Adrenal gland (tissue), 5 donors: ENCODE results near the gene GPR35.
"Not testable (repeated sequence)": the region's sequence is repeated elsewhere in the genome, so short reads cannot be mapped to it uniquely, and the experiment has no call there.

Experiments used
- POLR2A ChIP-seq, 2 donors: fragments of 450-650 bp; IDR thresholded peaks; one replicate each; pipeline ENCODE4 v1.6.1; 2017; ENCODE audit warnings: antibody characterized with exemption in 2 of 2, mild to moderate bottlenecking in 2 of 2, moderate library complexity in 1 of 2
- TF ChIP-seq, protein P1 (sequence below), 6 experiments: fragments of 450-650 bp in 4 of 6; fragments of 200-600 bp in 2 of 6; sonication (generic) in 1 of 6; IDR thresholded peaks; 1 replicate in 5 of 6; 2 replicates in 1 of 6; pipeline versions ENCODE4 v1.5.1 to v1.8.0; 2016 to 2021; ENCODE audit warnings: antibody characterized with exemption in 6 of 6, mild to moderate bottlenecking in 2 of 6, moderate library complexity in 1 of 6
- donor health status: DM: no; HTN: no; CAD: no.

GRCh38 chr2:240680185-240680584 lies 54.9 kb downstream of the GPR35 start:
- TF ChIP-seq, protein P1, sequence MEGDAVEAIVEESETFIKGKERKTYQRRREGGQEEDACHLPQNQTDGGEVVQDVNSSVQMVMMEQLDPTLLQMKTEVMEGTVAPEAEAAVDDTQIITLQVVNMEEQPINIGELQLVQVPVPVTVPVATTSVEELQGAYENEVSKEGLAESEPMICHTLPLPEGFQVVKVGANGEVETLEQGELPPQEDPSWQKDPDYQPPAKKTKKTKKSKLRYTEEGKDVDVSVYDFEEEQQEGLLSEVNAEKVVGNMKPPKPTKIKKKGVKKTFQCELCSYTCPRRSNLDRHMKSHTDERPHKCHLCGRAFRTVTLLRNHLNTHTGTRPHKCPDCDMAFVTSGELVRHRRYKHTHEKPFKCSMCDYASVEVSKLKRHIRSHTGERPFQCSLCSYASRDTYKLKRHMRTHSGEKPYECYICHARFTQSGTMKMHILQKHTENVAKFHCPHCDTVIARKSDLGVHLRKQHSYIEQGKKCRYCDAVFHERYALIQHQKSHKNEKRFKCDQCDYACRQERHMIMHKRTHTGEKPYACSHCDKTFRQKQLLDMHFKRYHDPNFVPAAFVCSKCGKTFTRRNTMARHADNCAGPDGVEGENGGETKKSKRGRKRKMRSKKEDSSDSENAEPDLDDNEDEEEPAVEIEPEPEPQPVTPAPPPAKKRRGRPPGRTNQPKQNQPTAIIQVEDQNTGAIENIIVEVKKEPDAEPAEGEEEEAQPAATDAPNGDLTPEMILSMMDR (IDR thresholded peaks at IDR 0.05): not testable (repeated sequence)
- TF ChIP-seq POLR2A (IDR thresholded peaks at IDR 0.05): not testable (repeated sequence)
